HG02571 (cell line): ENCODE measurements around the gene CREM.

Experiments used
- ATAC-seq: cut with Tn5 transposase; IDR thresholded peaks from one replicate; pipeline ENCODE4 v1.9.1; 2021; ENCODE audit warnings: mild to moderate bottlenecking, moderate library complexity; ENCODE audit not compliant: unreplicated experiment

CREM gene

DNA sequence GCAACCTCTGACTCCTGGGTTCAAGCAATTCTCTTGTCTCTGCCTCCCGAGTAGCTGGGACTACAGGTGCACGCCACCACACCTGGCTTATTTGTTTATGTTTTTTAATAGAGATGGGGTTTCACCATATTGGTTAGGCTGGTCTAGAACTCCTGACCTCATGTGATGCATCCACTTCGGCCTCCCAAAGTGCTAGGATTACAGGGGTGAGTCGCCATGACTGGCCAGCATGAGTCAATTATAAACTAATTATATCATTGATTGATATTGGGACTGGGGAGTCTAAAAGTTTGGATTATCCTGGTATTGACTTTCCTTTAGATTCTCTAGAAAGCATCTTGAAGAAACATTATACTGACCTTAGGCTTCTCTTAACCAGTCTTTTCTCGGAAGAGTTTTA, 135.8 kb downstream of the CREM start:
- ATAC-seq: no peak
